K562 (cell line): Measurements from ENCODE around the gene LAMB4. TPM values are rescaled to one million over a fixed set of nuclear protein-coding genes. Genes with fewer than 3 reads are reported as not detected.

ENCODE experiments used
- CBFA2T2 ChIP-seq: fragments of 450-650 bp; conservative IDR thresholded peaks from 2 replicates; pipeline ENCODE4 v1.6.1; 2017; ENCODE audit warnings: mild to moderate bottlenecking
- ELF2 ChIP-seq: fragments of 250-450 bp; sonication (Bioruptor Pico); IDR thresholded peaks from 2 replicates; pipeline ENCODE4 v1.5.0; 2021; ENCODE audit warnings: mild to moderate bottlenecking
- EP300 ChIP-seq: IDR thresholded peaks from 2 replicates; pipeline ENCODE4 v1.6.1; 2012; ENCODE audit warnings: low read length, improper control_type of control experiment
- ETV6 ChIP-seq, 3 experiments: fragments of 150-350 bp in 1 of 3; sonication (generic) in 1 of 3; formaldehyde crosslinking in 1 of 3; IDR thresholded peaks; 2 replicates each; pipeline versions ENCODE4 v1.6.1 to v1.8.0; 2014 to 2022; ENCODE audit warnings: borderline replicate concordance in 2 of 3, low read depth in 2 of 3, antibody characterized with exemption in 1 of 3, low read length in 1 of 3, mild to moderate bottlenecking in 1 of 3, missing genetic modification reagents in 1 of 3
- FOXJ3 ChIP-seq: sonication (generic); formaldehyde crosslinking; IDR thresholded peaks from 2 replicates; pipeline ENCODE4 v1.4.0; 2020; ENCODE audit warnings: mild to moderate bottlenecking, missing genetic modification reagents
- FOXK1 ChIP-seq: sonication (generic); formaldehyde crosslinking; IDR thresholded peaks from 2 replicates; pipeline ENCODE4 v1.8.0; 2022; ENCODE audit warnings: missing genetic modification reagents, mild to moderate bottlenecking, borderline replicate concordance
- HNRNPLL ChIP-seq: fragments of 200-400 bp; formaldehyde crosslinking; IDR thresholded peaks from 2 replicates; pipeline ENCODE4 v1.6.1; 2017; ENCODE audit warnings: low read length, low read depth, mild to moderate bottlenecking; ENCODE audit not compliant: poor library complexity, severe bottlenecking
- MAFG ChIP-seq: fragments of 450-650 bp; conservative IDR thresholded peaks from 2 replicates; pipeline ENCODE4 v1.6.1; 2016; ENCODE audit warnings: missing genetic modification characterization, missing compliant biosample characterization
- NBN ChIP-seq: fragments of 450-650 bp; IDR thresholded peaks from 2 replicates; pipeline ENCODE4 v1.6.1; 2016; ENCODE audit warnings: low read depth, mild to moderate bottlenecking
- NELFE ChIP-seq: IDR thresholded peaks from 2 replicates; pipeline ENCODE4 v1.6.1; 2011; ENCODE audit warnings: mild to moderate bottlenecking; ENCODE audit not compliant: insufficient read depth, insufficient read length
- RBM39 ChIP-seq: fragments of 200-400 bp; formaldehyde crosslinking; optimal IDR thresholded peaks from 2 replicates; pipeline ENCODE3; 2018; ENCODE audit warnings: low read depth, low read length
- SMARCA5 ChIP-seq: fragments of 450-650 bp; IDR thresholded peaks from 2 replicates; pipeline ENCODE4 v1.6.1; 2016
- STAT5B ChIP-seq: fragments of 250-450 bp; sonication (Bioruptor Pico); IDR thresholded peaks from 2 replicates; pipeline ENCODE4 v1.8.0; 2021; ENCODE audit warnings: mild to moderate bottlenecking, inconsistent platforms
- TBP ChIP-seq: optimal IDR thresholded peaks from 2 replicates; pipeline ENCODE3; 2011; ENCODE audit warnings: low read depth, low read length, improper control_type of control experiment
- TFAM ChIP-seq: fragments of 250-450 bp; sonication (Bioruptor Pico); conservative IDR thresholded peaks from 2 replicates; pipeline ENCODE4 v1.5.0; 2021; ENCODE audit warnings: mild to moderate bottlenecking, moderate library complexity
- TRIM24 ChIP-seq, 2 experiments: fragments of 450-650 bp; IDR thresholded peaks; 2 replicates each; pipeline ENCODE4 v1.6.1; 2016
- ZFP1 ChIP-seq: fragments of 450-650 bp; formaldehyde crosslinking; IDR thresholded peaks from 2 replicates; pipeline ENCODE4 v1.4.0; 2020; ENCODE audit warnings: mild to moderate bottlenecking, mixed read lengths
- ZNF253 ChIP-seq: fragments of 250-450 bp; sonication (Bioruptor Pico); conservative IDR thresholded peaks from 2 replicates; pipeline ENCODE4 v1.6.1; 2021; ENCODE audit warnings: mild to moderate bottlenecking
- ZNF316 ChIP-seq: fragments of 450-650 bp; IDR thresholded peaks from 2 replicates; pipeline ENCODE4 v1.6.1; 2016
- polyA plus RNA-seq, 8 experiments: library from polyadenylated mRNA; depleted of rRNA in 4 of 8; stranded (reverse) in 5 of 8; unstranded in 3 of 8; fragments of >200 nt; fragmentation: Nextera tagmentation in 2 of 8; fragmentation: Illumina TruSeq in 1 of 8; extraction: Ambion mirVana in 2 of 8; extraction: Trizol in 1 of 8; gene quantifications; 2 replicates each; pipeline versions ENCODE4 v1.2.1 to v1.2.3, GENCODE V29; 2011 to 2014; ENCODE audit warnings: inconsistent platforms in 1 of 8, missing spikeins in 1 of 8
- total RNA-seq, 7 experiments: library from RNA; depleted of rRNA in 6 of 7; stranded (reverse); fragments of >200 nt in 6 of 7; fragmentation: Illumina TruSeq in 2 of 7; extraction: Trizol in 2 of 7; gene quantifications; 2 replicates each; pipeline versions ENCODE4 v1.2.1 to v1.2.3, GENCODE V29; 2011 to 2021; ENCODE audit warnings: low replicate concordance in 1 of 7
- TF ChIP-seq, protein P1 (sequence below), 2 experiments: fragments of 200-800 bp in 1 of 2; sonication (Bioruptor generic) in 1 of 2; sonication (generic) in 1 of 2; formaldehyde crosslinking in 1 of 2; IDR thresholded peaks in 1 of 2; conservative IDR thresholded peaks in 1 of 2; 2 replicates each; pipeline versions ENCODE4 v1.5.0 to v1.6.1; 2016 to 2020; ENCODE audit warnings: missing compliant biosample characterization in 1 of 2, missing genetic modification characterization in 1 of 2, missing genetic modification reagents in 1 of 2
- TF ChIP-seq, protein P2 (sequence below): fragments of 250-450 bp; sonication (Bioruptor Pico); IDR thresholded peaks from 2 replicates; pipeline ENCODE4 v1.8.0; 2022; ENCODE audit warnings: moderate library complexity, mild to moderate bottlenecking, inconsistent platforms
- TF ChIP-seq, protein P3 (sequence below), 2 experiments: fragments of 450-650 bp; IDR thresholded peaks; 2 replicates each; pipeline ENCODE4 v1.6.1; 2018; ENCODE audit warnings: mild to moderate bottlenecking in 2 of 2, low read depth in 1 of 2; ENCODE audit not compliant: partially characterized antibody in 2 of 2

The LAMB4 gene
- total and polyA plus RNA-seq, 9 of the 15 experiments (the other 6 are each of a cell fraction or from before 2014, with no cell fraction given): 0.06 to 0.13 (median 0.07) TPM; not detected in 6

DNA sequence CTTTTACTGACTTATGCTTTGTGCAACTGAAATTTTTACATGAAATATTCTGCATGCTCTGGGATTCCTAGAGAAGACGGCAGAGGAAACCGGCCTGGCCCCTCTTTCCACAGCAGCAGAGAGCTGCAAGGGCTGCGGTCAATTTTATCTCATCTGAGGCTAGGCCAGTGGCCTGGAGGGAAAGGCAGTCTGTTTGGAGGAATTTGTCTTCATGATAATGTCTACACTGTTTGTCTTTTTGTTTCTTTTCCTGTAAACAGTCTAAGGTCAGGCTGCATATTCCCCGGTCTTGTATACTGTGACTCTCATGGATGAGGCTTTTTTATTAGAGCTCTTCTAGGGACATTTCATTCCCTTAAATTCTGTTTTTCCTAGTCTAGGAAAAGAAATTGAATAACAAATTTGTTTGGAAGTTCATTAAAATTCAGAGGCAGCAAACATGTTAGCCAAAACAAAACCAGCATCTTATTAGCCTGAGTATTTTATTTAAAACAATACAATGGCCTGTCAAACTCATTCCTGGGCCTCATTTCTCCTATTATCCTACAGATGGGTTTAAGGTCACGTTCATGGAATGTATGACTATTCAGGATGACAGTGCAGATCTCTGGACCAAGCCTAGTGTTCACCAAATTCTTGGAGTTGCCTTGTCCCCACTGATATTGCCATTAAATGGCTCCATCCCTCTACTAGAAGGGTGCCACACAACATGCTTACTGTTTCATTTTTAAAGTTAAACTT is 26.4 kb downstream of the LAMB4 start (continued):
- TF ChIP-seq ZNF253 (CRISPR knock-in tag) (0 out of 2 replicates have a peak, but pooled peaks have one; percentile 29), MAFG (peak; percentile 93), RBM39 (no peak), ELF2 (CRISPR knock-in tag) (no peak), SMARCA5 (no peak), STAT5B (CRISPR knock-in tag) (no peak), TFAM (CRISPR knock-in tag) (no peak), NBN (peak; percentile 76; the same call in 1 of the 2 replicates), NELFE (no peak), ZFP1 (CRISPR knock-in tag) (no peak), CBFA2T2 (0 out of 2 replicates have a peak, but pooled peaks have one; percentile 13), TRIM24 (IDR thresholded peaks at IDR 0.05) (peak in 1 of 2 experiments; percentile 61; a peak in 2 of 4 replicates), ZNF316 (peak; percentile 92), HNRNPLL (no peak), FOXJ3 (CRISPR knock-in tag) (no peak), EP300 (peak; percentile 45; the same call in 1 of the 2 replicates), FOXK1 (CRISPR knock-in tag) (no peak), TBP (peak; percentile 15), ETV6 (IDR thresholded peaks at IDR 0.05; ENCODE audit: borderline replicate concordance in 1 of 2, low read depth in 2 of 2, low read length in 1 of 2) (no peak), ETV6 (CRISPR knock-in tag; IDR thresholded peaks at IDR 0.05; ENCODE audit: borderline replicate concordance) (no peak)
- TF ChIP-seq, protein P1, sequence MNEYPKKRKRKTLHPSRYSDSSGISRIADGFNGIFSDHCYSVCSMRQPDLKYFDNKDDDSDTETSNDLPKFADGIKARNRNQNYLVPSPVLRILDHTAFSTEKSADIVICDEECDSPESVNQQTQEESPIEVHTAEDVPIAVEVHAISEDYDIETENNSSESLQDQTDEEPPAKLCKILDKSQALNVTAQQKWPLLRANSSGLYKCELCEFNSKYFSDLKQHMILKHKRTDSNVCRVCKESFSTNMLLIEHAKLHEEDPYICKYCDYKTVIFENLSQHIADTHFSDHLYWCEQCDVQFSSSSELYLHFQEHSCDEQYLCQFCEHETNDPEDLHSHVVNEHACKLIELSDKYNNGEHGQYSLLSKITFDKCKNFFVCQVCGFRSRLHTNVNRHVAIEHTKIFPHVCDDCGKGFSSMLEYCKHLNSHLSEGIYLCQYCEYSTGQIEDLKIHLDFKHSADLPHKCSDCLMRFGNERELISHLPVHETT (CRISPR knock-in tag; conservative IDR thresholded peaks at IDR 0.05 in 1 of 2, IDR thresholded peaks at IDR 0.05 in 1 of 2): peak in 1 of 2 experiments; percentile 58; a peak in 2 of 4 replicates
- TF ChIP-seq, protein P2, sequence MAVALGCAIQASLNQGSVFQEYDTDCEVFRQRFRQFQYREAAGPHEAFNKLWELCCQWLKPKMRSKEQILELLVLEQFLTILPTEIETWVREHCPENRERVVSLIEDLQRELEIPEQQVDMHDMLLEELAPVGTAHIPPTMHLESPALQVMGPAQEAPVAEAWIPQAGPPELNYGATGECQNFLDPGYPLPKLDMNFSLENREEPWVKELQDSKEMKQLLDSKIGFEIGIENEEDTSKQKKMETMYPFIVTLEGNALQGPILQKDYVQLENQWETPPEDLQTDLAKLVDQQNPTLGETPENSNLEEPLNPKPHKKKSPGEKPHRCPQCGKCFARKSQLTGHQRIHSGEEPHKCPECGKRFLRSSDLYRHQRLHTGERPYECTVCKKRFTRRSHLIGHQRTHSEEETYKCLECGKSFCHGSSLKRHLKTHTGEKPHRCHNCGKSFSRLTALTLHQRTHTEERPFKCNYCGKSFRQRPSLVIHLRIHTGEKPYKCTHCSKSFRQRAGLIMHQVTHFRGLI (CRISPR knock-in tag): no peak
- TF ChIP-seq, protein P3, sequence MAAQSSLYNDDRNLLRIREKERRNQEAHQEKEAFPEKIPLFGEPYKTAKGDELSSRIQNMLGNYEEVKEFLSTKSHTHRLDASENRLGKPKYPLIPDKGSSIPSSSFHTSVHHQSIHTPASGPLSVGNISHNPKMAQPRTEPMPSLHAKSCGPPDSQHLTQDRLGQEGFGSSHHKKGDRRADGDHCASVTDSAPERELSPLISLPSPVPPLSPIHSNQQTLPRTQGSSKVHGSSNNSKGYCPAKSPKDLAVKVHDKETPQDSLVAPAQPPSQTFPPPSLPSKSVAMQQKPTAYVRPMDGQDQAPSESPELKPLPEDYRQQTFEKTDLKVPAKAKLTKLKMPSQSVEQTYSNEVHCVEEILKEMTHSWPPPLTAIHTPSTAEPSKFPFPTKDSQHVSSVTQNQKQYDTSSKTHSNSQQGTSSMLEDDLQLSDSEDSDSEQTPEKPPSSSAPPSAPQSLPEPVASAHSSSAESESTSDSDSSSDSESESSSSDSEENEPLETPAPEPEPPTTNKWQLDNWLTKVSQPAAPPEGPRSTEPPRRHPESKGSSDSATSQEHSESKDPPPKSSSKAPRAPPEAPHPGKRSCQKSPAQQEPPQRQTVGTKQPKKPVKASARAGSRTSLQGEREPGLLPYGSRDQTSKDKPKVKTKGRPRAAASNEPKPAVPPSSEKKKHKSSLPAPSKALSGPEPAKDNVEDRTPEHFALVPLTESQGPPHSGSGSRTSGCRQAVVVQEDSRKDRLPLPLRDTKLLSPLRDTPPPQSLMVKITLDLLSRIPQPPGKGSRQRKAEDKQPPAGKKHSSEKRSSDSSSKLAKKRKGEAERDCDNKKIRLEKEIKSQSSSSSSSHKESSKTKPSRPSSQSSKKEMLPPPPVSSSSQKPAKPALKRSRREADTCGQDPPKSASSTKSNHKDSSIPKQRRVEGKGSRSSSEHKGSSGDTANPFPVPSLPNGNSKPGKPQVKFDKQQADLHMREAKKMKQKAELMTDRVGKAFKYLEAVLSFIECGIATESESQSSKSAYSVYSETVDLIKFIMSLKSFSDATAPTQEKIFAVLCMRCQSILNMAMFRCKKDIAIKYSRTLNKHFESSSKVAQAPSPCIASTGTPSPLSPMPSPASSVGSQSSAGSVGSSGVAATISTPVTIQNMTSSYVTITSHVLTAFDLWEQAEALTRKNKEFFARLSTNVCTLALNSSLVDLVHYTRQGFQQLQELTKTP (IDR thresholded peaks at IDR 0.05; ENCODE audit: low read depth in 1 of 2, partially characterized antibody in 2 of 2): no peak
